ENCODE data around the gene RAET1L. TPM values are rescaled to one million over a fixed set of nuclear protein-coding genes. Genes with fewer than 3 reads are reported as not detected.
A peak's percentile ranks its signal among the peaks of the same experiment; 100 is the strongest.

RAET1L gene
- total and polyA plus RNA-seq, 9 of the 15 experiments (the other 6 are each of a cell fraction or from before 2014, with no cell fraction given): not detected

DNA sequence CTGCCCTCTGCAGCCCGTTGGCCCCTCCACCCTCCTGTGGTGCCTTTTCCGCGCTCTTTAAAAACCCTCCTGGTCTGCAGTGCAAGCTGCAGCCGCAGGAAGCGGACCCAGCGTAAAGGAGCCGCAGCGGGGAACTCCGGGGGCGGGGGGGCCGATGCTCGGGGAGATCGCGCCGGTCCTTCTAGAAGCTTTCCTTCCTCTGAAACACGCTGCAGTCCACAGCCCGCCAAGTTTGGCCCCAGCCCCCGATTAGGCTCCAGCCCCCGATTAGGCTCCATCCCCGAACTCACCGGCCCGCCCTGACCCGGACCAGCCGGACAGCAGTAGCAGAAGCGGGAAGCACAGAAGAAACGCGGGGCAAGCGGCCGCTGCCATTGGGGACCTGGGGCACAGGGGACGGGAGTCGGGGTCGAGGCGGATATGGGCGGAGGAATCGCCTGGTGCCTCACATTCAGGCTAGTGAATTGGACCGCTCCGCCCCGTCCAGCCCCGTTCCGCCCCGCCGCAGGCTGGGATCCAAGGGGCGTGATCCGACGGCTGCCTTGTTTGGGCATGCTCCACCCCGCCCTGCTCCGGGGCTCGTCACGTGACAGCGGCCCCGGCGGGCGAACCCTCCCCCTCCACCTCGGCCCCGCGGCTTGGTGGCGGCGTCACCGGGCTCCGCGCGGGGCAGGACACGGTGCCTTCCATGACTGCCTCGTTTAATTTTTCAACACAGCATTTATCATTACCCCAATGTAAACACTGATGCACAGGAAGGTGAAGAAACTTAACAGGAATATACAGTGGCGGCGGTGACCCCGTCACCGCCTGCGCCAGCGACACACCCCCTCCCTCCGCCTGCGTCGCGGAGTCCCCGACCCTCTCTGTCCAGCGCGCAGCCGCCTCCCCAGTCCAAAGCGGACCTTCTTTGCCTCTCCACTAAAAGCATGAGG, 20.3 kb downstream of the RAET1L start (continued):
- TF ChIP-seq, protein P1, sequence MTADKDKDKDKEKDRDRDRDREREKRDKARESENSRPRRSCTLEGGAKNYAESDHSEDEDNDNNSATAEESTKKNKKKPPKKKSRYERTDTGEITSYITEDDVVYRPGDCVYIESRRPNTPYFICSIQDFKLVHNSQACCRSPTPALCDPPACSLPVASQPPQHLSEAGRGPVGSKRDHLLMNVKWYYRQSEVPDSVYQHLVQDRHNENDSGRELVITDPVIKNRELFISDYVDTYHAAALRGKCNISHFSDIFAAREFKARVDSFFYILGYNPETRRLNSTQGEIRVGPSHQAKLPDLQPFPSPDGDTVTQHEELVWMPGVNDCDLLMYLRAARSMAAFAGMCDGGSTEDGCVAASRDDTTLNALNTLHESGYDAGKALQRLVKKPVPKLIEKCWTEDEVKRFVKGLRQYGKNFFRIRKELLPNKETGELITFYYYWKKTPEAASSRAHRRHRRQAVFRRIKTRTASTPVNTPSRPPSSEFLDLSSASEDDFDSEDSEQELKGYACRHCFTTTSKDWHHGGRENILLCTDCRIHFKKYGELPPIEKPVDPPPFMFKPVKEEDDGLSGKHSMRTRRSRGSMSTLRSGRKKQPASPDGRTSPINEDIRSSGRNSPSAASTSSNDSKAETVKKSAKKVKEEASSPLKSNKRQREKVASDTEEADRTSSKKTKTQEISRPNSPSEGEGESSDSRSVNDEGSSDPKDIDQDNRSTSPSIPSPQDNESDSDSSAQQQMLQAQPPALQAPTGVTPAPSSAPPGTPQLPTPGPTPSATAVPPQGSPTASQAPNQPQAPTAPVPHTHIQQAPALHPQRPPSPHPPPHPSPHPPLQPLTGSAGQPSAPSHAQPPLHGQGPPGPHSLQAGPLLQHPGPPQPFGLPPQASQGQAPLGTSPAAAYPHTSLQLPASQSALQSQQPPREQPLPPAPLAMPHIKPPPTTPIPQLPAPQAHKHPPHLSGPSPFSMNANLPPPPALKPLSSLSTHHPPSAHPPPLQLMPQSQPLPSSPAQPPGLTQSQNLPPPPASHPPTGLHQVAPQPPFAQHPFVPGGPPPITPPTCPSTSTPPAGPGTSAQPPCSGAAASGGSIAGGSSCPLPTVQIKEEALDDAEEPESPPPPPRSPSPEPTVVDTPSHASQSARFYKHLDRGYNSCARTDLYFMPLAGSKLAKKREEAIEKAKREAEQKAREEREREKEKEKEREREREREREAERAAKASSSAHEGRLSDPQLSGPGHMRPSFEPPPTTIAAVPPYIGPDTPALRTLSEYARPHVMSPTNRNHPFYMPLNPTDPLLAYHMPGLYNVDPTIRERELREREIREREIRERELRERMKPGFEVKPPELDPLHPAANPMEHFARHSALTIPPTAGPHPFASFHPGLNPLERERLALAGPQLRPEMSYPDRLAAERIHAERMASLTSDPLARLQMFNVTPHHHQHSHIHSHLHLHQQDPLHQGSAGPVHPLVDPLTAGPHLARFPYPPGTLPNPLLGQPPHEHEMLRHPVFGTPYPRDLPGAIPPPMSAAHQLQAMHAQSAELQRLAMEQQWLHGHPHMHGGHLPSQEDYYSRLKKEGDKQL (CRISPR knock-in tag; IDR thresholded peaks at IDR 0.05; ENCODE audit: borderline replicate concordance): no peak
- TF ChIP-seq RFX1 (IDR thresholded peaks at IDR 0.05): no peak
- no peak for TF ChIP-seq NR1H2 (CRISPR knock-in tag; IDR thresholded peaks at IDR 0.05)
- no peak for TF ChIP-seq HMG20B (CRISPR knock-in tag; IDR thresholded peaks at IDR 0.05)
- peak; percentile 93 for TF ChIP-seq CBFA2T2 (conservative IDR thresholded peaks at IDR 0.05)
- TF ChIP-seq DDX20 (tag; IDR thresholded peaks at IDR 0.05; ENCODE audit: low read depth): no peak
- peak; percentile 64 for TF ChIP-seq SUPT5H (IDR thresholded peaks at IDR 0.05)
- TF ChIP-seq, protein P2, sequence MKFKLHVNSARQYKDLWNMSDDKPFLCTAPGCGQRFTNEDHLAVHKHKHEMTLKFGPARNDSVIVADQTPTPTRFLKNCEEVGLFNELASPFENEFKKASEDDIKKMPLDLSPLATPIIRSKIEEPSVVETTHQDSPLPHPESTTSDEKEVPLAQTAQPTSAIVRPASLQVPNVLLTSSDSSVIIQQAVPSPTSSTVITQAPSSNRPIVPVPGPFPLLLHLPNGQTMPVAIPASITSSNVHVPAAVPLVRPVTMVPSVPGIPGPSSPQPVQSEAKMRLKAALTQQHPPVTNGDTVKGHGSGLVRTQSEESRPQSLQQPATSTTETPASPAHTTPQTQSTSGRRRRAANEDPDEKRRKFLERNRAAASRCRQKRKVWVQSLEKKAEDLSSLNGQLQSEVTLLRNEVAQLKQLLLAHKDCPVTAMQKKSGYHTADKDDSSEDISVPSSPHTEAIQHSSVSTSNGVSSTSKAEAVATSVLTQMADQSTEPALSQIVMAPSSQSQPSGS (CRISPR knock-in tag; IDR thresholded peaks at IDR 0.05): no peak
- TF ChIP-seq SRF (CRISPR knock-in tag; IDR thresholded peaks at IDR 0.05): peak; percentile 98 to 100
- peak; percentile 74; the same call in 1 of the 2 replicates for TF ChIP-seq RB1 (IDR thresholded peaks at IDR 0.05; ENCODE audit: low read depth)
- TF ChIP-seq, protein P3, sequence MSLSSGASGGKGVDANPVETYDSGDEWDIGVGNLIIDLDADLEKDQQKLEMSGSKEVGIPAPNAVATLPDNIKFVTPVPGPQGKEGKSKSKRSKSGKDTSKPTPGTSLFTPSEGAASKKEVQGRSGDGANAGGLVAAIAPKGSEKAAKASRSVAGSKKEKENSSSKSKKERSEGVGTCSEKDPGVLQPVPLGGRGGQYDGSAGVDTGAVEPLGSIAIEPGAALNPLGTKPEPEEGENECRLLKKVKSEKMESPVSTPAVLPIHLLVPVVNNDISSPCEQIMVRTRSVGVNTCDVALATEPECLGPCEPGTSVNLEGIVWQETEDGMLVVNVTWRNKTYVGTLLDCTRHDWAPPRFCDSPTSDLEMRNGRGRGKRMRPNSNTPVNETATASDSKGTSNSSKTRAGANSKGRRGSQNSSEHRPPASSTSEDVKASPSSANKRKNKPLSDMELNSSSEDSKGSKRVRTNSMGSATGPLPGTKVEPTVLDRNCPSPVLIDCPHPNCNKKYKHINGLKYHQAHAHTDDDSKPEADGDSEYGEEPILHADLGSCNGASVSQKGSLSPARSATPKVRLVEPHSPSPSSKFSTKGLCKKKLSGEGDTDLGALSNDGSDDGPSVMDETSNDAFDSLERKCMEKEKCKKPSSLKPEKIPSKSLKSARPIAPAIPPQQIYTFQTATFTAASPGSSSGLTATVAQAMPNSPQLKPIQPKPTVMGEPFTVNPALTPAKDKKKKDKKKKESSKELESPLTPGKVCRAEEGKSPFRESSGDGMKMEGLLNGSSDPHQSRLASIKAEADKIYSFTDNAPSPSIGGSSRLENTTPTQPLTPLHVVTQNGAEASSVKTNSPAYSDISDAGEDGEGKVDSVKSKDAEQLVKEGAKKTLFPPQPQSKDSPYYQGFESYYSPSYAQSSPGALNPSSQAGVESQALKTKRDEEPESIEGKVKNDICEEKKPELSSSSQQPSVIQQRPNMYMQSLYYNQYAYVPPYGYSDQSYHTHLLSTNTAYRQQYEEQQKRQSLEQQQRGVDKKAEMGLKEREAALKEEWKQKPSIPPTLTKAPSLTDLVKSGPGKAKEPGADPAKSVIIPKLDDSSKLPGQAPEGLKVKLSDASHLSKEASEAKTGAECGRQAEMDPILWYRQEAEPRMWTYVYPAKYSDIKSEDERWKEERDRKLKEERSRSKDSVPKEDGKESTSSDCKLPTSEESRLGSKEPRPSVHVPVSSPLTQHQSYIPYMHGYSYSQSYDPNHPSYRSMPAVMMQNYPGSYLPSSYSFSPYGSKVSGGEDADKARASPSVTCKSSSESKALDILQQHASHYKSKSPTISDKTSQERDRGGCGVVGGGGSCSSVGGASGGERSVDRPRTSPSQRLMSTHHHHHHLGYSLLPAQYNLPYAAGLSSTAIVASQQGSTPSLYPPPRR (CRISPR knock-in tag; IDR thresholded peaks at IDR 0.05; ENCODE audit: borderline replicate concordance): no peak
- TF ChIP-seq, protein P4, sequence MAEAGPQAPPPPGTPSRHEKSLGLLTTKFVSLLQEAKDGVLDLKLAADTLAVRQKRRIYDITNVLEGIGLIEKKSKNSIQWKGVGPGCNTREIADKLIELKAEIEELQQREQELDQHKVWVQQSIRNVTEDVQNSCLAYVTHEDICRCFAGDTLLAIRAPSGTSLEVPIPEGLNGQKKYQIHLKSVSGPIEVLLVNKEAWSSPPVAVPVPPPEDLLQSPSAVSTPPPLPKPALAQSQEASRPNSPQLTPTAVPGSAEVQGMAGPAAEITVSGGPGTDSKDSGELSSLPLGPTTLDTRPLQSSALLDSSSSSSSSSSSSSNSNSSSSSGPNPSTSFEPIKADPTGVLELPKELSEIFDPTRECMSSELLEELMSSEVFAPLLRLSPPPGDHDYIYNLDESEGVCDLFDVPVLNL (CRISPR knock-in tag; IDR thresholded peaks at IDR 0.05; ENCODE audit: low read depth): 0 out of 2 replicates have a peak, but pooled peaks have one; percentile 42

Measured in K562 (cell line).